Activated T-cell treated with anti-CD3 and anti-CD28 coated beads, Interleukin-2, amount 50 U/mL, for 4 hours (primary cell): ENCODE results near the gene ANKRD1. TPM values are rescaled to one million over a fixed set of nuclear protein-coding genes. Genes with fewer than 3 reads are reported as not detected.
A peak's percentile ranks its signal among the peaks of the same experiment; 100 is the strongest.

Source experiments
- ATAC-seq, 2 donors: fragments of 200-7000 bp; cut with Tn5 transposase; one replicate each; pipeline ENCODE4 v1.10.0; 2021
- DNase-seq: peaks from one replicate; pipeline ENCODE4 v3.0.0-alpha.2; 2020
- H3K27me3 Mint-ChIP-seq: one replicate; pipeline ENCODE4 v1.8.0; 2021; ENCODE audit warnings: low read depth, mixed read lengths
- H3K36me3 Mint-ChIP-seq: one replicate; pipeline ENCODE4 v1.8.0; 2022; ENCODE audit warnings: mixed read lengths; ENCODE audit not compliant: insufficient read depth
- H3K4me1 Mint-ChIP-seq: one replicate; pipeline ENCODE4 v1.8.0; 2021; ENCODE audit warnings: low read depth, mixed read lengths
- H3K4me3 Mint-ChIP-seq: one replicate; pipeline ENCODE4 v1.8.0; 2021; ENCODE audit warnings: mild to moderate bottlenecking, moderate library complexity, mixed read lengths
- H3K9me3 Mint-ChIP-seq: one replicate; pipeline ENCODE4 v1.8.0; 2021; ENCODE audit warnings: mixed read lengths
- total RNA-seq, 3 donors: library from RNA; stranded (reverse); gene quantifications; one replicate each; pipeline ENCODE4 v1.2.1, GENCODE V29; 2021

The ANKRD1 gene
- total RNA-seq, 3 donors from 2014 or later = not detected

DNA sequence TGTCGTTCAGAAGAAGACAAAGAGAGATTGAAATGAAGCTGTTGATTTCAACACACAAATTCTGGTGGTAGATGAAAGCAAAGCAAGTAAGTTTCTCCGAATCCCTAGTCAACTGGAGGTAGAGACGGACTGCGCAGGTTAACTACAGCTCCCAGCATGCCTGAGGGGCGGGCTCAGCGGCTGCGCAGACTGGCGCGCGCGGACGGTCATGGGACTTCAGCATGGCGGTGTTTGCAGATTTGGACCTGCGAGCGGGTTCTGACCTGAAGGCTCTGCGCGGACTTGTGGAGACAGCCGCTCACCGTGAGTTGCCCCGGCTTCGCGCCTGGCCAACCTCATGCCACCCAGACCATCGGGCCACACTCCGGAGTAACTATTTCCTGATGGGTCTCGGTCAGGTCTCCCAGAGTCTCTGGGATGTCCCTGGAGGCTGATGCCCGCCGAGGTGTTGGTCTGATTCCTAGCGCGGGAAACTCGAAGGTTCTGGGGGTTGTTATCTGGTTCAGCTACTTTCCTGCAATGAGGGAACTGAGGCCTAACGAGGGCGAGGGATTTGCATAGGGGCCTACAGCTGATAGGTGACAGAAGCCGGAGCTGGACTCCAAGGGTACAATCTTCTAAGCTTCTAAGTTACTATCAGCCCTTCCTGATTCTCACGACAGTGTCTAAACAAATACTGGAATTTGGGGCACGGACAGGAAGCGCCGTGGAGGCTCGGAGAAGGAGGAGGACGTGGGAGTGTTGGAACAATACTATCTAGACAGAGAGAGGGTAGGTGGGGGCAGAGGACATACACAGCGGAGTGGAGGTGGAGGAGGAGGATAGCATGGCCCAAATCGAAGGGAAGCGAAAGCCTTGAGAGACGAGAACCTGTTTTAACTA lies 48.9 kb downstream of the ANKRD1 start, which contains the start of gene RPP30:
RPP30 (plus strand) TSS at position 209 of the 882 bp plus-strand sequence; CDS start at position 222, 13 bp downstream.
- peaks cover 22% of the 10 kb centered on the region for H3K27me3 Mint-ChIP-seq
- ATAC-seq = peak; percentile 93 to 95
- peaks cover 30% of the 10 kb centered on the region for H3K4me1 Mint-ChIP-seq
- DNase-seq = peak; percentile 71
- H3K36me3 Mint-ChIP-seq = peaks cover 15% of the 10 kb centered on the region
- H3K9me3 Mint-ChIP-seq = peaks cover 3% of the 10 kb centered on the region
- H3K4me3 Mint-ChIP-seq = peak within 1 kb of the TSS; percentile 99

DNA sequence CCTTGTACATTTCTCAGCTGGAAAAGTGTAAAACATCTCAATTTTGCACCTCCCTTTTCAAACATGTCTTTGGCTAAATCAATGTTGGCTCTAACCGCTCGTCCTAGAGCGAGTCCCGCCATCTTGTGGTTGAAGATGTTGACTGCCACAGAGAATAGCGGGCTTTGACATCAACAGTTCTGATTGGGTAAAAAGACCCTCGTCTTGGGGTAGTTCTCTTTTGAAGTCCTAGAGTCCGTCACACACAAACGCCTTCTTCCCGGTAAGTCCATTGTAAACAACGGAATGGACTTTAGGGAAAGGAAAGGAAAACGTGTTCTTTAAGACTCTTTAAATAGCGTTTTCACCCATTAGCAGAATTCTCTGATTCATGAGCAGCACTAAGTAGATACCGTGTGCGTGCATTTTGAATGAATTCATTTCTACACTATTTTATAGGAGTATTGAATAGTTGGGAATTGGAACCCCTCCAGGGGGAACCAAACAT lies 49.6 kb downstream of the ANKRD1 start:
- Mint-ChIP-seq H3K36me3 (peaks cover 10% of the 10 kb centered on the region), H3K4me3 (peak overlapping the region; percentile 99), H3K9me3 (peaks cover 3% of the 10 kb centered on the region), H3K27me3 (peaks cover 29% of the 10 kb centered on the region), H3K4me1 (peaks cover 30% of the 10 kb centered on the region)
- peak; percentile 45 to 57 for ATAC-seq
- peak; percentile 17 for DNase-seq

DNA sequence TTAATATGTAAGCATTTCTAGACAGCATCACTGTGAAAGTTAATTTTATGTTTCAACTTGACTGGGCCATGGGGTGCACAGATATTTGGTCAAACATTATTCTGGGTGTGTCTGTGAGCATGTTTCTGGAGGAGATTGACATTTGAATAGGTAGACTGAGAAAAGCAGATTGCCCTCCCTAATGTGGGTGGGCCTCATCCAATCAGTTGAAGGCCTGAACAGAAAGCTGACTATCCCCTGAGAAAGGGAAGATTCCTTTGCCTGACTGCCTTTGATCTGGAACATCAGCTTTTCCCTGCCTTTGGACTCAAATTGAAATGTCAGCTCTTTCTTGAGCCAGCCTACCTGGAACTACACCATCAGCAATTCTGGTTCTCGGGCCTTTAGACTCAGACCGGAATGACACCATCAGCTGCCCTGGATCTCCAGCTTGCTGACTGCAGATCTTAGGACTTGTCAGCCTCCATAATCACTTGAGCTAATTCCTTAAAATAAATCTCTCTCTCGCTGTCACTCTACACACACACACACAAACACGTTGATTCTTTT lies 54.8 kb downstream of the ANKRD1 start:
- H3K36me3 Mint-ChIP-seq = no peaks in the 10 kb centered on the region
- H3K9me3 Mint-ChIP-seq = peaks cover 3% of the 10 kb centered on the region
- ATAC-seq (no peak), DNase-seq (no peak)
- no peak overlapping the region for H3K4me3 Mint-ChIP-seq
- peaks cover 54% of the 10 kb centered on the region for H3K27me3 Mint-ChIP-seq
- H3K4me1 Mint-ChIP-seq = peaks cover 4% of the 10 kb centered on the region

DNA sequence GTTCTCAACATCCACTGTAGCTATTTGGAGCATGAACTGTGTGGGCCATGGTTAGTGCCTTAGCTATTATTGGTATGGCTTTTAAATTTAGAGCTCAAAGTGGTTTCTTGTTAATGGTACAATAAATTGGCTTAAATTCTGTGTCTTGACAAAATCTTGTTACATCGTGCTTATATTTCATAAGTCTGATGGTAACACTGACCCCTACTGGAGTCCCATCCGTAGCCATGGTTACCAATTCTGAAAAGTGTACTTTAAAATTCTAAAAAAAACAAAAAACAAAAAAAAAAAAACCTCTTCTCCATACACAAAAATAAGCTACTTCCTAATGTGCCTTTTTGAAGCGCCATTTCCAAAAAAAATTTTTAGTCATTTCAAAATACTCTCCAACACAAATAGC lies 55.5 kb downstream of the ANKRD1 start:
- no peak overlapping the region for H3K4me3 Mint-ChIP-seq
- no peaks in the 10 kb centered on the region for H3K4me1 Mint-ChIP-seq
- H3K27me3 Mint-ChIP-seq = peaks cover 57% of the 10 kb centered on the region
- no peaks in the 10 kb centered on the region for H3K36me3 Mint-ChIP-seq
- ATAC-seq (no peak), DNase-seq (no peak)
- H3K9me3 Mint-ChIP-seq = peaks cover 3% of the 10 kb centered on the region

DNA sequence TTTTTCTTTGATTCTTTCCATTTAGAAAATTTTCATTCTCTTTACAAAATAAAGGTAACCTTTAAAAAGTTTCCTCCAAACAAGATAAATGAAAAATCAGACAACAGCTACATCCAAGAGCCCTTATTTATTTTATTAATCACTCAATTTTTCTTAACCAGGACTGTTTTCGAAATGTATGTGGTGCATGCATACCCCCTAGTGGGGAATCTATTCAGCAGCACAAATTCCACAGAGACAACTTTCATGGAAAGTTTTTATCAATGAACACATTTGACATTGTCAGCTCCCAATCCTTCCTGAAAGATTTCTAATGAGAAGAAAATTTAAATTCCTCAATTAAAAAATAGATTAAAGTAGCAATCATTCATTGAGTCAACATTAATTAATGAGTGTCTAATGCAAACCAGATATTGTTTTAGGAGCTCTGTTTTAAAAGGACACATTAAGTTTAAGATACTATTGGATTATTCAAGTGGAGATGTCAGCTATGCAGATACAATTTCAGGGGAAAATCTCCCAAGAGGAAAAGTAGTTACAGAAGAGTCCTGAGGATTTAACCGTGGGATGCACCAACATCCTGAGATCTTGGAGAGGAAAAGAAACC lies 57.9 kb downstream of the ANKRD1 start:
- no peak overlapping the region for H3K4me3 Mint-ChIP-seq
- H3K36me3 Mint-ChIP-seq = no peaks in the 10 kb centered on the region
- H3K9me3 Mint-ChIP-seq = no peaks in the 10 kb centered on the region
- H3K4me1 Mint-ChIP-seq = peaks cover 2% of the 10 kb centered on the region
- ATAC-seq (no peak), DNase-seq (no peak)
- H3K27me3 Mint-ChIP-seq = peaks cover 52% of the 10 kb centered on the region

Other genes with a start within 250 kb of the ANKRD1 start
- gene HTR7, start 63.0 kb downstream of the ANKRD1 start, total RNA-seq = not detected
- gene RPP30, start 49.1 kb downstream of the ANKRD1 start, total RNA-seq = 10 to 100 TPM; 89.4 to 97.4 (median 90.8) TPM